ENCODE results near the gene CFHR5. TPM values are rescaled to one million over a fixed set of nuclear protein-coding genes. Genes with fewer than 3 reads are reported as not detected.
A peak's percentile ranks its signal among the peaks of the same experiment; 100 is the strongest.
"Not testable (repeated sequence)": the region's sequence is repeated elsewhere in the genome, so short reads cannot be mapped to it uniquely, and the experiment has no call there.

CFHR5 gene
- total and polyA plus RNA-seq, 5 donors: not detected

DNA sequence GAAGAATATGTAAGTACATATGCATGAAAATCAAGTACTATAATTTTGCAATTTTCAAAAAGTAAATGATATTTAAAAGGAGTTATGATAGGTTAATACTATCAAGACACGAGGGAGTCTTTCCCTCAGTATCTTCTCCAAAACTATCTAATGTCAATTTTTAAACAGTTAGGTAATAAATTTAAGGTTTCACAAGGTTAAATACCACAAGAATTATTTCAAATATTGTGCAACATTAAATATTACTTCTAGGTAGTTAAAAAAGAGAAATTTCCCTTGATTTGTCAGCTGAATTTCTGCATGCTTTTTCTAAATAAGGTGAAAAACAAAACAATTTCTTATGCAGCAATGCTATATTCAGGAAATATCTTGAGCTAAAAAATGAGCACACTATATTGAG lies 3.5 kb downstream of the CFHR5 start:
- no peak for DNase-seq
- WGBS: 82% methylated on average over 1 of the region's 1 CpG
- no peaks in the 10 kb centered on the region for H3K4me1 ChIP-seq (ENCODE audit: control insufficient read depth, insufficient read depth, low read length)
- H3K9me3 ChIP-seq (ENCODE audit: control insufficient read depth, low read length): no peaks in the 10 kb centered on the region
- intact Hi-C loops (cut with DNase I): no loop called here
- no peak for ATAC-seq
- H3K27ac ChIP-seq (ENCODE audit: low read length): no peak overlapping the region
- no peaks in the 10 kb centered on the region for H3K27me3 ChIP-seq (ENCODE audit: control insufficient read depth, insufficient read depth)
- H3K4me3 ChIP-seq (ENCODE audit: low read length): no peak overlapping the region

DNA sequence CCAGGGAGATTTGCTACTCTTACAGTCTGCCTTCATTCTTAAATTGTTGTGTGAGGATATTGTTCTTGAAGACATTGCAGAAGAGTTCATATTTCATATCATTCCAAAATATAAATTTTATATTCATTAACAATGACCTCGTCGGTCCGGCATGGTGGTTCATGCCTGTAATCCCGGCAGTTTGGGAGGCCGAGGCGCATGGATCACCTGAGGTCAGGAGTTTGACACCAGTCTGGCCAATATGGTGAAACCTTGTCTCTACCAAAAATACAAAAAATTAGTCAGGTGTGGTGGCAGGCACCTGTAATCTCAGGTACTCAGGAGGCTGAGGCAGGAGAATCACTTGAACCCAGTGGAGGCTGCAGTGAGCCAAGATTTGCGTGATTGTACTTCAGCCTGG lies 4.9 kb downstream of the CFHR5 start:
- ATAC-seq; intact Hi-C loops (cut with DNase I); H3K4me1 ChIP-seq (ENCODE audit: control insufficient read depth, insufficient read depth, low read length): not testable (repeated sequence)

GRCh38 chr1:196991919-196992651 lies 14.7 kb downstream of the CFHR5 start:
- ATAC-seq; H3K27ac ChIP-seq (ENCODE audit: low read length); H3K4me1 ChIP-seq (ENCODE audit: control insufficient read depth, insufficient read depth, low read length); H3K4me3 ChIP-seq (ENCODE audit: low read length); intact Hi-C loops (cut with DNase I); H3K9me3 ChIP-seq (ENCODE audit: control insufficient read depth, low read length); H3K27me3 ChIP-seq (ENCODE audit: control insufficient read depth, insufficient read depth): not testable (repeated sequence)
- WGBS: 64% methylated on average over 11 of the region's 11 CpGs
- peak in 1 of 3 donors; percentile 14 for DNase-seq

More for the DNA sequence above, 4.9 kb downstream of the CFHR5 start:
- not testable (repeated sequence) for H3K27ac ChIP-seq (ENCODE audit: low read length); H3K27me3 ChIP-seq (ENCODE audit: control insufficient read depth, insufficient read depth); H3K9me3 ChIP-seq (ENCODE audit: control insufficient read depth, low read length); H3K4me3 ChIP-seq (ENCODE audit: low read length); DNase-seq
- 91% methylated on average over 7 of the region's 7 CpGs for WGBS

DNA sequence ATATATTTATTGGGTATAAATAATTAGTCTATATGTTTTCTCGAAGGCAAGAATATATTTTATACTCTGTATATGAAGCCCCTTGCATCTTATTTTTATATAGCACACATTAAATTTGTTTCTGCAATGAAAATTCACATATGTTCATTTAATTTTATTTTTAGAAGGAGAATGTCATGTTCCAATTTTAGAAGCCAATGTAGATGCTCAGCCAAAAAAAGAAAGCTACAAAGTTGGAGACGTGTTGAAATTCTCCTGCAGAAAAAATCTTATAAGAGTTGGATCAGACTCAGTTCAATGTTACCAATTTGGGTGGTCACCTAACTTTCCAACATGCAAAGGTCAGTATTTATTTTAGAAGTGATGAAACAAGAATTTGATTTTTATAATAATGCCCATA lies 16.6 kb downstream of the CFHR5 start:
- intact Hi-C loops (cut with DNase I): no loop called here
- DNase-seq (no peak), ATAC-seq (no peak)
- Histone ChIP-seq H3K27ac (ENCODE audit: low read length) (no peak overlapping the region), H3K4me1 (ENCODE audit: control insufficient read depth, insufficient read depth, low read length) (no peaks in the 10 kb centered on the region), H3K27me3 (ENCODE audit: control insufficient read depth, insufficient read depth) (no peaks in the 10 kb centered on the region), H3K9me3 (ENCODE audit: control insufficient read depth, low read length) (no peaks in the 10 kb centered on the region), H3K4me3 (ENCODE audit: low read length) (no peak overlapping the region)
- 51% methylated on average over 2 of the region's 2 CpGs for WGBS

GRCh38 chr1:196997423-196997822 lies 20.1 kb downstream of the CFHR5 start:
- intact Hi-C loops (cut with DNase I): no loop called here
- ATAC-seq: no peak
- H3K9me3 ChIP-seq (ENCODE audit: control insufficient read depth, low read length): no peaks in the 10 kb centered on the region
- H3K27ac ChIP-seq (ENCODE audit: low read length): no peak overlapping the region
- H3K4me3 ChIP-seq (ENCODE audit: low read length): no peak overlapping the region
- no peaks in the 10 kb centered on the region for H3K4me1 ChIP-seq (ENCODE audit: control insufficient read depth, insufficient read depth, low read length)
- no peaks in the 10 kb centered on the region for H3K27me3 ChIP-seq (ENCODE audit: control insufficient read depth, insufficient read depth)
- WGBS: 52% methylated on average over 1 of the region's 1 CpG
- no peak for DNase-seq

DNA sequence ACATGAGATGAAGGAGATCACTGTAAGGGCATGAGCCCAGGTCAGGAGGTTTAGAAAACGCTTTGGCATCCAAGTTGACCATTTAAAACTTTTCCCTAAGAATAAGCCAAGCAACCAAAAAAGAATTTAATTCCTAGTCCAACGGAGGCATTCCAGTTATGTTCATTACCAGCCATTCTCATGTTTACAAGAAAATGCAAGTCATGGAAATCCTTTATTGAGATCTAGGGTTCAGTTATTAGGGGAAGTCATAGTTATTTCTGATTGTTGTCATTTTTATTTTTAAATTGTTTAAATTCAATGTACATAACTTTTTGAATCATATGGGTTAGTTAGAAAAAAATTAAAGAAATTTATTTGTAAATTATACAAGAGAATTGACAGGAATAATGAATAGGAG lies 24.5 kb downstream of the CFHR5 start:
- WGBS: 84% methylated on average over 2 of the region's 2 CpGs
- ATAC-seq: no peak
- intact Hi-C loops (cut with DNase I): no loop called here
- DNase-seq: no peak
- Histone ChIP-seq H3K4me1 (ENCODE audit: control insufficient read depth, insufficient read depth, low read length) (no peaks in the 10 kb centered on the region), H3K9me3 (ENCODE audit: control insufficient read depth, low read length) (no peaks in the 10 kb centered on the region), H3K27ac (ENCODE audit: low read length) (no peak overlapping the region), H3K27me3 (ENCODE audit: control insufficient read depth, insufficient read depth) (no peaks in the 10 kb centered on the region), H3K4me3 (ENCODE audit: low read length) (no peak overlapping the region)

- no peak overlapping the region for H3K4me3 ChIP-seq (ENCODE audit: low read length)
- 63% methylated on average over 2 of the region's 2 CpGs for WGBS
- ATAC-seq: no peak
- H3K27ac ChIP-seq (ENCODE audit: low read length): no peak overlapping the region
- no peaks in the 10 kb centered on the region for H3K27me3 ChIP-seq (ENCODE audit: control insufficient read depth, insufficient read depth)
- DNase-seq: no peak
- intact Hi-C loops (cut with DNase I): no loop called here
- no peaks in the 10 kb centered on the region for H3K4me1 ChIP-seq (ENCODE audit: control insufficient read depth, insufficient read depth, low read length)
- H3K9me3 ChIP-seq (ENCODE audit: control insufficient read depth, low read length): no peaks in the 10 kb centered on the region
These were observed 25.8 kb downstream of the CFHR5 start for GRCh38 chr1:197003132-197003531.

DNA sequence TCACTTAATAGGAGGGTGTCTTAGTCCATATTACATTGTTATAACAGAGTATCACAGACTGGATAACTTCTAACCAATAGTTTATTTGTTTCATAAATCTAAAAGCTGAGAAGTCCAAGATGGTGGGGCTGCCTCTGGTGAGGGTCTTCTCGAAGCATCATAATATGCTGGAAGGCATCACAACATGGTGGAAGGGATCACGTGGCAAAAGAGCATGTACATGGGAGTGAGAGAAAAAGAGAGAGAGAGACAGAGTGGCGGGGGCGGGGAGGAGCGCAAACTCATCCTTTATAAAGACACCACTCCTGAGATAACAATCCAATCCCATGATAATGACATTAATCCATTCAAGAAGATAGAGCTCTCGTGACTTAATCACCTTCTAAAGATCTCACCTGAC lies 31.5 kb downstream of the CFHR5 start:
- DNase-seq (no peak), ATAC-seq (no peak)
- Histone ChIP-seq H3K27ac (ENCODE audit: low read length) (no peak overlapping the region), H3K4me1 (ENCODE audit: control insufficient read depth, insufficient read depth, low read length) (no peaks in the 10 kb centered on the region), H3K27me3 (ENCODE audit: control insufficient read depth, insufficient read depth) (no peaks in the 10 kb centered on the region), H3K4me3 (ENCODE audit: low read length) (no peak overlapping the region), H3K9me3 (ENCODE audit: control insufficient read depth, low read length) (peaks cover 1% of the 10 kb centered on the region)
- WGBS: 88% methylated on average over 6 of the region's 6 CpGs
- intact Hi-C loops (cut with DNase I): no loop called here

DNA sequence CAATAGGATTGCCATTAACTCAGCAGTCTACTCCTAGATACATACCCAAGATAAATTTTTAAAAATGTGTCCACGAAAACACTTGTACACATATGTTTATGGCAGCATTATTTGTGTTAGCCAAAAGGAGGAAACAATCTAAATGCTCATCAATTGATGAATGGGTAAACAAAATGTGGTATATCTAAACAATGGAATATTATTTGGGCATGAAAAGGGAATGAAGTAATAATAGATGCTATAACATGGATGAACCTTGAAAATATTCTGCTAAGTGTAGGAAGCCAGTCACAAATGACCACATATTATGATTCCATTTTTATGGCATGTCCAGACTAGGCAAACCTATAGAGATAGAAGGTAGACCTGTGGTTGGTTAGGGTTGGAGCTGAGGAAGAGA lies 34.3 kb downstream of the CFHR5 start:
- intact Hi-C loops (cut with DNase I): no loop called here
- Histone ChIP-seq H3K4me3 (ENCODE audit: low read length) (no peak overlapping the region), H3K9me3 (ENCODE audit: control insufficient read depth, low read length) (peaks cover 1% of the 10 kb centered on the region), H3K27me3 (ENCODE audit: control insufficient read depth, insufficient read depth) (no peaks in the 10 kb centered on the region), H3K4me1 (ENCODE audit: control insufficient read depth, insufficient read depth, low read length) (no peaks in the 10 kb centered on the region), H3K27ac (ENCODE audit: low read length) (no peak overlapping the region)
- no peak for ATAC-seq
- DNase-seq: no peak
- 92% methylated on average over 1 of the region's 1 CpG for WGBS

DNA sequence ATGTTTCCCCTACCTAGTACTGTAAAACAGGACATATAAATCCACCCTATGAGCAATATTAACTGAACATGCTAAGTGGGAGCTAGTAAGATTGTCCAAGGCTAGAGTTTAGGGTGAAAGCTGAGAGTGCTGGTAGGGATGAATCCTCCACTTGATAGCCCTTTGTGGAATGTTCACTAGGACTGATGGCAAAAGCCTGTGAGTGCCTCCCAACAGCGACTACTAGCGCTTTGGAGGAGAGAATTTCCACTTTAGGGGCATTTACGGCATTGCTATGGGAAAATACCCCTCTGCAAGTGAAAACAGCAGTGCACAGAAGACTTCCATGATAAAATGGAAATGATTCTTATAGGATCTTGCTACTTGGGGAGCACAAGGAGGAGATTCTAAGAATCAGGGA lies 35.9 kb downstream of the CFHR5 start:
- DNase-seq (no peak), ATAC-seq (no peak)
- WGBS: 94% methylated on average over 3 of the region's 3 CpGs
- intact Hi-C loops (cut with DNase I): no loop called here
- no peaks in the 10 kb centered on the region for H3K27me3 ChIP-seq (ENCODE audit: control insufficient read depth, insufficient read depth)
- H3K9me3 ChIP-seq (ENCODE audit: control insufficient read depth, low read length): peaks cover 1% of the 10 kb centered on the region
- H3K4me3 ChIP-seq (ENCODE audit: low read length): no peak overlapping the region
- no peak overlapping the region for H3K27ac ChIP-seq (ENCODE audit: low read length)
- no peaks in the 10 kb centered on the region for H3K4me1 ChIP-seq (ENCODE audit: control insufficient read depth, insufficient read depth, low read length)

- no peak for ATAC-seq
- no peak overlapping the region for H3K4me3 ChIP-seq (ENCODE audit: low read length)
- DNase-seq: no peak
- no peaks in the 10 kb centered on the region for H3K4me1 ChIP-seq (ENCODE audit: control insufficient read depth, insufficient read depth, low read length)
- H3K27me3 ChIP-seq (ENCODE audit: control insufficient read depth, insufficient read depth): no peaks in the 10 kb centered on the region
- intact Hi-C loops (cut with DNase I): no loop called here
- 68% methylated on average over 1 of the region's 1 CpG for WGBS
- peaks cover 1% of the 10 kb centered on the region for H3K9me3 ChIP-seq (ENCODE audit: control insufficient read depth, low read length)
- no peak overlapping the region for H3K27ac ChIP-seq (ENCODE audit: low read length)
These were observed 39.4 kb downstream of the CFHR5 start for GRCh38 chr1:197016751-197017150.
